PC-3 (cell line): ENCODE measurements around the gene CAMK2A.

Experiments used
- EZH2 ChIP-seq: fragments of 300-600 bp; sonication (generic); IDR thresholded peaks from one replicate; pipeline ENCODE4 v1.6.1; 2017; ENCODE audit warnings: antibody characterized with exemption, mild to moderate bottlenecking, low read length; ENCODE audit not compliant: unreplicated experiment
- TF ChIP-seq, protein P1 (sequence below): fragments of 300-600 bp; sonication (generic); conservative IDR thresholded peaks from 2 replicates; pipeline ENCODE4 v1.5.1; 2017; ENCODE audit warnings: antibody characterized with exemption, low read depth, mild to moderate bottlenecking, low read length

DNA sequence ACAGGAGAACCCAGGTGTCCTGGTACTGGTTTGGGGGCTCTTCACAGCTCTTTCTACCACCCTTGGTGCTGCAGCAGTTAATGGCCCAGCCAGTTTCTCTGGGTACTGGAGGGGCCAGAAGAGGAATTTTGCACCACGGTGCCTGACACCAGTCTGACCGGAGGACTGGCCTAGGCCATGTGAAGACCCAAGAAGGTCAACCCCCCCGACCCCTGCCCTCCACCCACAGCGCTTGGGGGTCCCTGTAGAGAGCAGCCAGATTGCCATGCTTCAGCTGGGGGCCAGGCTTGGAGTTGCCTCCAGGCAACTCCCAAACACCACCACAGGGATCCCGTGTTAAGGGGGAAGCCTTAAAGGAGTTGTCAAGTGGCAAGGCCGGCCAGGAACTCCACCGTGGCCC lies 6.9 kb upstream of the CAMK2A start:
- TF ChIP-seq, protein P1, sequence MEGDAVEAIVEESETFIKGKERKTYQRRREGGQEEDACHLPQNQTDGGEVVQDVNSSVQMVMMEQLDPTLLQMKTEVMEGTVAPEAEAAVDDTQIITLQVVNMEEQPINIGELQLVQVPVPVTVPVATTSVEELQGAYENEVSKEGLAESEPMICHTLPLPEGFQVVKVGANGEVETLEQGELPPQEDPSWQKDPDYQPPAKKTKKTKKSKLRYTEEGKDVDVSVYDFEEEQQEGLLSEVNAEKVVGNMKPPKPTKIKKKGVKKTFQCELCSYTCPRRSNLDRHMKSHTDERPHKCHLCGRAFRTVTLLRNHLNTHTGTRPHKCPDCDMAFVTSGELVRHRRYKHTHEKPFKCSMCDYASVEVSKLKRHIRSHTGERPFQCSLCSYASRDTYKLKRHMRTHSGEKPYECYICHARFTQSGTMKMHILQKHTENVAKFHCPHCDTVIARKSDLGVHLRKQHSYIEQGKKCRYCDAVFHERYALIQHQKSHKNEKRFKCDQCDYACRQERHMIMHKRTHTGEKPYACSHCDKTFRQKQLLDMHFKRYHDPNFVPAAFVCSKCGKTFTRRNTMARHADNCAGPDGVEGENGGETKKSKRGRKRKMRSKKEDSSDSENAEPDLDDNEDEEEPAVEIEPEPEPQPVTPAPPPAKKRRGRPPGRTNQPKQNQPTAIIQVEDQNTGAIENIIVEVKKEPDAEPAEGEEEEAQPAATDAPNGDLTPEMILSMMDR = no peak
- TF ChIP-seq EZH2 = no peak
